GM03348 (cell line): ENCODE results near the gene RAD18.
A peak's percentile ranks its signal among the peaks of the same experiment; 100 is the strongest.

Experiments
- DNase-seq: peaks from one replicate; pipeline ENCODE4 v3.0.0; 2012; ENCODE audit warnings: low spot score

RAD18 gene

GRCh38 chr3:8964436-8965370 lies 1.4 kb upstream of the RAD18 start:
- peak; percentile 71 for DNase-seq

GRCh38 chr3:8962226-8962861 lies 928 bp downstream of the RAD18 start:
- DNase-seq, result no peak

GRCh38 chr3:8959668-8960067 lies 3.6 kb downstream of the RAD18 start:
- no peak for DNase-seq

GRCh38 chr3:8954938-8955763 lies 8.1 kb downstream of the RAD18 start:
- no peak for DNase-seq

- no peak for DNase-seq
Observed at GRCh38 chr3:8953313-8953712, 10.0 kb downstream of the RAD18 start.

- no peak for DNase-seq
Observed at GRCh38 chr3:8952130-8952529, 11.1 kb downstream of the RAD18 start.

- no peak for DNase-seq
Observed at GRCh38 chr3:8945890-8946600, 17.2 kb downstream of the RAD18 start.

GRCh38 chr3:8942746-8943488 lies 20.4 kb downstream of the RAD18 start:
- DNase-seq, result no peak

GRCh38 chr3:8942115-8942514 lies 21.2 kb downstream of the RAD18 start:
- no peak for DNase-seq

GRCh38 chr3:8938021-8938420 lies 25.3 kb downstream of the RAD18 start:
- DNase-seq, result peak; percentile 18

- peak; percentile 66 for DNase-seq
Observed at GRCh38 chr3:8937064-8938020, 25.9 kb downstream of the RAD18 start.

GRCh38 chr3:8932507-8932906 lies 30.8 kb downstream of the RAD18 start:
- DNase-seq, result no peak

GRCh38 chr3:8931342-8931741 lies 31.9 kb downstream of the RAD18 start:
- DNase-seq, result no peak

GRCh38 chr3:8929860-8930259 lies 33.4 kb downstream of the RAD18 start:
- no peak for DNase-seq

GRCh38 chr3:8914491-8914890 lies 48.8 kb downstream of the RAD18 start:
- no peak for DNase-seq

GRCh38 chr3:8911781-8912180 lies 51.5 kb downstream of the RAD18 start:
- DNase-seq, result no peak

- no peak for DNase-seq
Observed at GRCh38 chr3:8909160-8909559, 54.1 kb downstream of the RAD18 start.

GRCh38 chr3:8903191-8903590 lies 60.1 kb downstream of the RAD18 start:
- no peak for DNase-seq

- no peak for DNase-seq
Observed at GRCh38 chr3:8900869-8901268, 62.4 kb downstream of the RAD18 start.

- DNase-seq, result peak; percentile 16
Observed at GRCh38 chr3:8899876-8900460, 63.3 kb downstream of the RAD18 start.
